Measurements from ENCODE around the gene SLIT1. TPM values are rescaled to one million over a fixed set of nuclear protein-coding genes. Genes with fewer than 3 reads are reported as not detected.

The SLIT1 gene
- total RNA-seq, 4 donors from 2014 or later: 0.04 to 0.13 TPM; not detected in 2

- TF ChIP-seq CTCF (IDR thresholded peaks at IDR 0.05): no peak
- no peak for TF ChIP-seq POLR2A (IDR thresholded peaks at IDR 0.05)
- TF ChIP-seq POLR2AphosphoS5 (IDR thresholded peaks at IDR 0.05): no peak
- no peak for TF ChIP-seq EP300 (IDR thresholded peaks at IDR 0.05)
- WGBS, 2 donors (ENCODE audit: low coverage in 1 of 2): 30% methylated on average over 2 of the region's 8 CpGs; no CpG with 5 or more reads in 1 of the 2 donors
Observed at GRCh38 chr10:97131181-97131628, 54.6 kb downstream of the SLIT1 start.

GRCh38 chr10:97129666-97130065 lies 56.1 kb downstream of the SLIT1 start:
- TF ChIP-seq POLR2AphosphoS5 (IDR thresholded peaks at IDR 0.05) (no peak), EP300 (IDR thresholded peaks at IDR 0.05) (no peak), CTCF (IDR thresholded peaks at IDR 0.05) (no peak), POLR2A (IDR thresholded peaks at IDR 0.05) (no peak)
- Histone ChIP-seq H3K9me3 (no peaks in the 10 kb centered on the region), H3K27ac (no peak overlapping the region), H3K4me3 (no peak overlapping the region), H3K27me3 (no peaks in the 10 kb centered on the region), H3K4me1 (peaks cover 0 to 8% (median 0%) of the 10 kb centered on the region in 3 donors), H3K36me3 (no peaks in the 10 kb centered on the region)
- no peak for ATAC-seq
- 90% methylated on average over 2 of the region's 11 CpGs; no CpG with 5 or more reads in 1 of the 2 donors for WGBS, 2 donors (ENCODE audit: low coverage in 1 of 2)

More at GRCh38 chr10:97131181-97131628, 54.6 kb downstream of the SLIT1 start:
- Histone ChIP-seq H3K4me1 (peaks cover 0 to 8% (median 0%) of the 10 kb centered on the region in 3 donors), H3K27ac (no peak overlapping the region), H3K36me3 (no peaks in the 10 kb centered on the region), H3K4me3 (no peak overlapping the region), H3K9me3 (no peaks in the 10 kb centered on the region), H3K27me3 (no peaks in the 10 kb centered on the region)
- ATAC-seq: no peak

- Histone ChIP-seq H3K4me3 (no peak overlapping the region), H3K27ac (no peak overlapping the region), H3K9me3 (no peaks in the 10 kb centered on the region), H3K36me3 (no peaks in the 10 kb centered on the region), H3K27me3 (no peaks in the 10 kb centered on the region), H3K4me1 (peaks cover 0 to 8% (median 0%) of the 10 kb centered on the region in 3 donors)
- TF ChIP-seq POLR2AphosphoS5 (IDR thresholded peaks at IDR 0.05) (no peak), POLR2A (IDR thresholded peaks at IDR 0.05) (no peak), EP300 (IDR thresholded peaks at IDR 0.05) (no peak), CTCF (IDR thresholded peaks at IDR 0.05) (no peak)
- WGBS, 2 donors (ENCODE audit: low coverage in 1 of 2): 33 to 42% methylated on average over 3 to 6 of the region's 12 CpGs
- ATAC-seq: no peak
Observed at GRCh38 chr10:97128516-97129154, 57.1 kb downstream of the SLIT1 start.

GRCh38 chr10:97128039-97128492 lies 57.7 kb downstream of the SLIT1 start:
- peaks cover 0 to 8% (median 0%) of the 10 kb centered on the region in 3 donors for H3K4me1 ChIP-seq
- H3K4me3 ChIP-seq: no peak overlapping the region
- H3K36me3 ChIP-seq: no peaks in the 10 kb centered on the region
- H3K9me3 ChIP-seq: no peaks in the 10 kb centered on the region
- no peak overlapping the region for H3K27ac ChIP-seq
- no peak for ATAC-seq
- no peaks in the 10 kb centered on the region for H3K27me3 ChIP-seq
- WGBS, 2 donors (ENCODE audit: low coverage in 1 of 2): 59 to 71% methylated on average over 7 of the region's 11 CpGs
- no peak for TF ChIP-seq POLR2AphosphoS5 (IDR thresholded peaks at IDR 0.05)
- TF ChIP-seq EP300 (IDR thresholded peaks at IDR 0.05): no peak
- TF ChIP-seq CTCF (IDR thresholded peaks at IDR 0.05): no peak
- TF ChIP-seq POLR2A (IDR thresholded peaks at IDR 0.05): no peak

GRCh38 chr10:97127509-97127908 lies 58.2 kb downstream of the SLIT1 start:
- H3K4me1 ChIP-seq: peaks cover 0 to 8% (median 0%) of the 10 kb centered on the region in 3 donors
- H3K27me3 ChIP-seq: peaks cover 4% of the 10 kb centered on the region
- H3K36me3 ChIP-seq: no peaks in the 10 kb centered on the region
- ATAC-seq: no peak
- WGBS, 2 donors (ENCODE audit: low coverage in 1 of 2): 100% methylated on average over 1 of the region's 7 CpGs; no CpG with 5 or more reads in 1 of the 2 donors
- H3K4me3 ChIP-seq: no peak overlapping the region
- H3K9me3 ChIP-seq: no peaks in the 10 kb centered on the region
- no peak for TF ChIP-seq POLR2A (IDR thresholded peaks at IDR 0.05)
- TF ChIP-seq CTCF (IDR thresholded peaks at IDR 0.05): no peak
- TF ChIP-seq POLR2AphosphoS5 (IDR thresholded peaks at IDR 0.05): no peak
- TF ChIP-seq EP300 (IDR thresholded peaks at IDR 0.05): no peak
- H3K27ac ChIP-seq: no peak overlapping the region
